ENCODE results near the gene SLC11A2.

SLC11A2 gene

GRCh38 chr12:51005030-51005429 lies 21.2 kb downstream of the SLC11A2 start:
- ChIA-PET CTCF (interaction anchor here (1.2 to 8.5 kb wide), 3 partner anchors 17 to 42 kb away, joined by 3 to 59 read pairs (median 5); no protein-coding TSS in a partner anchor), POLR2A (no interaction called here)
- DNase-seq (ENCODE audit: low read depth, low spot score), result no peak
- no peak for TF ChIP-seq CTCF (IDR thresholded peaks at IDR 0.05; ENCODE audit: insufficient read depth, low read length, missing control alignments)
- H3K4me3 ChIP-seq (ENCODE audit: low read depth, low read length), result no peak overlapping the region

GRCh38 chr12:51004504-51004903 lies 21.7 kb downstream of the SLC11A2 start:
- ChIA-PET POLR2A (no interaction called here), CTCF (interaction anchor here (1.2 to 8.5 kb wide), 2 partner anchors 18 to 43 kb away, joined by 3 to 59 read pairs; no protein-coding TSS in a partner anchor)
- TF ChIP-seq CTCF (IDR thresholded peaks at IDR 0.05; ENCODE audit: insufficient read depth, low read length, missing control alignments), result no peak
- no peak overlapping the region for H3K4me3 ChIP-seq (ENCODE audit: low read depth, low read length)
- DNase-seq (ENCODE audit: low read depth, low spot score), result no peak

GRCh38 chr12:51001799-51002198 lies 24.4 kb downstream of the SLC11A2 start:
- no peak for TF ChIP-seq CTCF (IDR thresholded peaks at IDR 0.05; ENCODE audit: insufficient read depth, low read length, missing control alignments)
- ChIA-PET CTCF (interaction anchor here (1.1 to 8.5 kb wide), 2 partner anchors 15 to 351 kb away, joined by 3 to 59 read pairs; no protein-coding TSS in a partner anchor), POLR2A (no interaction called here)
- DNase-seq (ENCODE audit: low read depth, low spot score), result no peak
- H3K4me3 ChIP-seq (ENCODE audit: low read depth, low read length), result no peak overlapping the region

- DNase-seq (ENCODE audit: low read depth, low spot score), result peak; percentile 29
- POLR2A ChIA-PET, result no interaction called here
Observed at GRCh38 chr12:51000245-51000644, 25.9 kb downstream of the SLC11A2 start.

GRCh38 chr12:50999093-50999492 lies 27.1 kb downstream of the SLC11A2 start:
- POLR2A ChIA-PET, result no interaction called here
- H3K4me3 ChIP-seq (ENCODE audit: low read depth, low read length), result no peak overlapping the region
- no peak for DNase-seq (ENCODE audit: low read depth, low spot score)
- CTCF ChIA-PET, result interaction anchor here (1.0 to 8.5 kb wide), 2 partner anchors 13 to 234 kb away, joined by 3 to 59 read pairs; no protein-coding TSS in a partner anchor
- no peak for TF ChIP-seq CTCF (IDR thresholded peaks at IDR 0.05; ENCODE audit: insufficient read depth, low read length, missing control alignments)

More at GRCh38 chr12:51000245-51000644, 25.9 kb downstream of the SLC11A2 start:
- CTCF ChIA-PET, result interaction anchor here (8.5 kb wide), 1 partner anchor 14 kb away, joined by 59 read pairs; no protein-coding TSS in a partner anchor
- TF ChIP-seq CTCF (IDR thresholded peaks at IDR 0.05; ENCODE audit: insufficient read depth, low read length, missing control alignments), result no peak
- H3K4me3 ChIP-seq (ENCODE audit: low read depth, low read length), result no peak overlapping the region

- no peak for DNase-seq (ENCODE audit: low read depth, low spot score)
- no peak overlapping the region for H3K4me3 ChIP-seq (ENCODE audit: low read depth, low read length)
- POLR2A ChIA-PET, result no interaction called here
- no peak for TF ChIP-seq CTCF (IDR thresholded peaks at IDR 0.05; ENCODE audit: insufficient read depth, low read length, missing control alignments)
- CTCF ChIA-PET, result interaction anchor here (0.6 kb wide), 1 partner anchor 110 kb away, joined by 4 read pairs; no protein-coding TSS in a partner anchor
Observed at GRCh38 chr12:50992819-50993218, 33.4 kb downstream of the SLC11A2 start.
